Right lobe of liver (tissue), 4 donors: ENCODE measurements around the gene KPTN.

Experiments used
- CTCF ChIP-seq, 4 donors: fragments of 200-600 bp in 3 of 4; fragments of 450-650 bp in 1 of 4; IDR thresholded peaks; one replicate each; pipeline versions ENCODE4 v1.5.1 to v1.8.0; 2016 to 2022; ENCODE audit warnings: antibody characterized with exemption in 4 of 4, mild to moderate bottlenecking in 2 of 4
- POLR2A ChIP-seq: fragments of 450-650 bp; IDR thresholded peaks from one replicate; pipeline ENCODE4 v1.6.1; 2017; ENCODE audit warnings: antibody characterized with exemption, mild to moderate bottlenecking
- donor health status: DM: no; HTN: no; CAD: no.
- donor health status: DM: no; HTN: no; CAD: no.
- donor health status: DM: no; HTN: yes; CAD: no.

GRCh38 chr19:47491358-47492136 lies 7.5 kb upstream of the KPTN start:
- no peak for TF ChIP-seq CTCF (IDR thresholded peaks at IDR 0.05)
- TF ChIP-seq POLR2A: no peak
